ENCODE data around the gene BMS1.

GRCh38 chr10:42795701-42796100, 13.1 kb downstream of the BMS1 start:
- TF ChIP-seq CEBPB (IDR thresholded peaks at IDR 0.05; ENCODE audit: low read depth) (no peak), FOSL1 (IDR thresholded peaks at IDR 0.05; ENCODE audit: low read depth) (no peak)
